ENCODE measurements around the gene KLF7. TPM values are rescaled to one million over a fixed set of nuclear protein-coding genes. Genes with fewer than 3 reads are reported as not detected.

Gene KLF7
- total RNA-seq, 1 donor from 2014 or later, result 35.8 TPM

DNA sequence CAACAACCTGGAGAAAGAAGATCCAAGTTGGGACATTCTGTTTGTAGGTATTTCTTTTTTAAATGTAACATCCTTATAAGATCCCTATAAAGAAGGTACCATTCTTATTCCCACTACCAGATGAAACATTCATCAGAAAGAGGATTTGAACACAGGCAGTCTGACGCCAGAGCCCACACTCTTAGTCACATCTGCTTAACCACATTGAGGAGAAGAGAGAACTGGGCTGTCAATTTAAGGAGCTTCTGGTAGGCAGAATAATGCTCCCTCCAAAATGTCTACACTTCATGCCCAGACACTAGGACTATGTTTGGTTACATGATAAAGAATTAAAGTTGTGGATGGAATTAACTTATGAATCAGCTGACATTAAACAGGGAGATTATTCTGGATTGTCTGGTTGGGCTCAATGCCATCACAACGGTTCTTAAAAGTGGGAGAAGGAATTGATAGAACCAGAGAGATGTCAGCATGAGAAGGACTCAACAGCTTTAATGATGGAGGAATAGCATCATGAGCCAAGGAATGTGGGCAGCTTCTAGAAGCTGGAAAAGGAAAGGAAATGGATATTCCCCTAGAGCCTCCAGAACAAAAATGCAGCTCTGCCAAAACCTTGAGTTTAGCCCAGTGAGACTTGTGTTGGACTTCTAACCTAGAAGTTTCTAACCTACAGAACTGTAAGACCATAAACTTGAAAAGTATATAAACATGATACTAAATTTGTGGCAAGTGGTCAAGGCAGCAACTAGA lies 82.2 kb downstream of the KLF7 start:
- peaks cover 83% of the 10 kb centered on the region for H3K36me3 Mint-ChIP-seq (ENCODE audit: low read depth)
- no peaks in the 10 kb centered on the region for H3K9me3 Mint-ChIP-seq
- no peak overlapping the region for H3K27ac Mint-ChIP-seq

DNA sequence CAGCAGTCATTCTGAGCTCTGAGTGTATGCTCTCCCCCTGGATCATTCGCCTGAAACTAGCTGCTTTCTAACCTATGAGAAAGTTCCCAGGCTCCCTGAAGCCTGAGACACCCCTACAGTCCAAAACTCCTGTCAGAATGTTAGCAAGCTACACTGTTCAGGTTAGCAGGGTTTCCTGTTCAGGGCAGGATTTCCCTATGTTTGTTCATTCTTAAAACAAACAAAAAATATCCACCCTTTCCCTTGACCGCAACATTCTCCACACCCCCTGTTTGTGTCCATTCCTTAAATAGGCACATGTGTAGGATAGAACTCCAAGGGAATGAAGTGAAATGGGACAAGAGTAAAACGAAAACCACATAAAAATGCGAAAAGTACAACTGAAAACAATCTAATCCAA lies 83.1 kb downstream of the KLF7 start:
- no peak overlapping the region for H3K27ac Mint-ChIP-seq
- H3K27me3 Mint-ChIP-seq, result no peaks in the 10 kb centered on the region
- CTCF ChIA-PET, result no interaction called here
- H3K9me3 Mint-ChIP-seq, result no peaks in the 10 kb centered on the region
- no peak for ATAC-seq (ENCODE audit: low read depth)
- H3K4me3 Mint-ChIP-seq, result no peak overlapping the region
- TF ChIP-seq CTCF (IDR thresholded peaks at IDR 0.05), result no peak
- H3K36me3 Mint-ChIP-seq (ENCODE audit: low read depth), result peaks cover 79% of the 10 kb centered on the region
- intact Hi-C loops (cut with micrococcal nuclease), result no loop called here
- POLR2A ChIA-PET, result no interaction called here
- no peak for DNase-seq
- no peaks in the 10 kb centered on the region for H3K4me1 Mint-ChIP-seq

More for the DNA sequence above, 82.2 kb downstream of the KLF7 start:
- ChIA-PET POLR2A (no interaction called here), CTCF (no interaction called here)
- no peaks in the 10 kb centered on the region for H3K27me3 Mint-ChIP-seq
- intact Hi-C loops (cut with micrococcal nuclease), result no loop called here
- H3K4me1 Mint-ChIP-seq, result peaks cover 6% of the 10 kb centered on the region
- DNase-seq (no peak), ATAC-seq (ENCODE audit: low read depth) (no peak)
- TF ChIP-seq CTCF (IDR thresholded peaks at IDR 0.05), result no peak
- H3K4me3 Mint-ChIP-seq, result no peak overlapping the region

DNA sequence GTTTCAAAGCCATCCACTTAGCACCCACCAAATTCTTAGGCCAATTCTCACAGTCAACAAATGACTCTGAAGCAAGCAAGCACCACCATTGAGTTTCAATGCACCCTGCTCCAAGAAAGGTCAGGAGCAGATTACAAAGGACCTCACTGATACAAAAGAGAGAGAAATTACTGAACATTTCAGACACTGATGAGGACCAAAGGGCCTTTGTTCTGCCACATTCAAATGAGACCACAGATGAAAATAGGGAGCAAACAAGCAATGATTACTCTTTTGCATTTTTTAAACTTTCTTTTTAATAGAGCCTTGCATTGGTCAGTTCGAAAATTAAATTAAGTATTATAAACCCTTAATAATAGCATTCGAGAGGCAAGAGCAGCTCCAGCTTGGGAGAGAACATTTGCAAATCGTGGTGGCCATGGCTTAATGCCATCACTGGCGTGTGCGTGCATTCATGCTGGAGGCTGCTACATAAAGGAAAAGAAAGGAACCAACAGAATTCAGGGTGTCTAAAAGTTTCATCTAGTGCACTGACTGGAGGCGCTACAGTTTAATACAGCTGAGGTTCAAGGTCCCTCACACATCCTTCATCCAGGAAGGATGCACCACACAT lies 87.5 kb downstream of the KLF7 start:
- H3K4me1 Mint-ChIP-seq, result peaks cover 16% of the 10 kb centered on the region
- H3K36me3 Mint-ChIP-seq (ENCODE audit: low read depth), result peaks cover 51% of the 10 kb centered on the region
- intact Hi-C loops (cut with micrococcal nuclease), result no loop called here
- no peak overlapping the region for H3K27ac Mint-ChIP-seq
- ChIA-PET CTCF (no interaction called here), POLR2A (no interaction called here)
- DNase-seq (no peak), ATAC-seq (ENCODE audit: low read depth) (no peak)
- H3K27me3 Mint-ChIP-seq, result peaks cover 4% of the 10 kb centered on the region
- no peak for TF ChIP-seq CTCF (IDR thresholded peaks at IDR 0.05)
- H3K9me3 Mint-ChIP-seq, result no peaks in the 10 kb centered on the region
- H3K4me3 Mint-ChIP-seq, result no peak overlapping the region

- ChIA-PET CTCF (no interaction called here), POLR2A (no interaction called here)
- Mint-ChIP-seq H3K27me3 (peaks cover 4% of the 10 kb centered on the region), H3K27ac (no peak overlapping the region), H3K4me1 (peaks cover 26% of the 10 kb centered on the region), H3K36me3 (ENCODE audit: low read depth) (peaks cover 42% of the 10 kb centered on the region), H3K9me3 (no peaks in the 10 kb centered on the region), H3K4me3 (no peak overlapping the region)
- intact Hi-C loops (cut with micrococcal nuclease), result no loop called here
- TF ChIP-seq CTCF (IDR thresholded peaks at IDR 0.05), result no peak
- DNase-seq, result no peak
- no peak for ATAC-seq (ENCODE audit: low read depth)
These were observed 88.5 kb downstream of the KLF7 start for GRCh38 chr2:207077266-207077665.

GRCh38 chr2:207075456-207075855 lies 90.3 kb downstream of the KLF7 start:
- no peak for TF ChIP-seq CTCF (IDR thresholded peaks at IDR 0.05)
- POLR2A ChIA-PET, result no interaction called here

More at GRCh38 chr2:207075456-207075855, 90.3 kb downstream of the KLF7 start:
- Mint-ChIP-seq H3K4me1 (peaks cover 32% of the 10 kb centered on the region), H3K27me3 (peaks cover 4% of the 10 kb centered on the region), H3K9me3 (no peaks in the 10 kb centered on the region), H3K4me3 (no peak overlapping the region), H3K36me3 (ENCODE audit: low read depth) (peaks cover 25% of the 10 kb centered on the region), H3K27ac (no peak overlapping the region)
- CTCF ChIA-PET, result no interaction called here
- intact Hi-C loops (cut with micrococcal nuclease), result no loop called here
- DNase-seq (no peak), ATAC-seq (ENCODE audit: low read depth) (no peak)

All from activated B cell treated with CpG ODN at 0.5 μM for 24 hours (primary cell).